ENCODE data around the gene SPATA17. TPM values are rescaled to one million over a fixed set of nuclear protein-coding genes. Genes with fewer than 3 reads are reported as not detected.
A peak's percentile ranks its signal among the peaks of the same experiment; 100 is the strongest.

SPATA17 gene
- total RNA-seq, 1 experiment from 2014 or later = 0.90 TPM

DNA sequence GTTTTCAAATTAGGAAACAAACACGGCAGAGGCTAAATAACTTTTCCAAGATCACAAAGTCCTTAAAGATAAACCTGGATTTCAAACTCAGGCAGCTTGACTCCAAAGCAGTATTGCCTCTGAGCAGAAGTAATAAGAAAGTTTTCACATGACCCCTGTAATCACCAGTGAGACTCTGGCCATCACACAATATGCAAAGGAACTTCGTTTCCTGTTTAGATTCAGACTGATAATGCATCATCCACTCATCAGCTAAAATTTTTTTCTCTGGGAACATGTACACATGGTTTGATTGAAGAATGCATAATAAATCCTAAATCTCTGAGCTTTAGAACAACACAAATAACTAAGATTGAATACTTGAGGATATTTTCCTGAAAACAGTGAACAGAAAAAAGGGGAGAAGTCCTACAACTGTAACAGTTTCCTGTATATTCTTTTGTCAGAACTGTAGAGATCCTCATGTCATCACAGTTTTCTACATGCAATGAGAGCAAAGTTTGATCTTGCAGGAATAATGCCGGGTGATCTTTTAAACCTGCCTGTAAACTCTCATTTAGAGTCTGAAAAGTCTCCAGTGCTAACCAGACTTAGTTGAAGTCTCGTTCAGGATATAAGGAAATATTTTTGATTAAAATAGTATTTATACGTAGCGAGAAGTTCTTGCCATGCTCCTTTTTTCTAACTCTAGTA lies 225.3 kb downstream of the SPATA17 start:
- DNase-seq = no peak
- H3K36me3 ChIP-seq (replicated peaks; ENCODE audit: control insufficient read depth, insufficient read depth, low read length) = no peaks in the 10 kb centered on the region
- H3K27me3 ChIP-seq (ENCODE audit: control insufficient read depth, insufficient read depth, low read length) = no peaks in the 10 kb centered on the region
- H3K4me3 ChIP-seq (ENCODE audit: insufficient read depth, low read depth, low read length) = no peak overlapping the region

DNA sequence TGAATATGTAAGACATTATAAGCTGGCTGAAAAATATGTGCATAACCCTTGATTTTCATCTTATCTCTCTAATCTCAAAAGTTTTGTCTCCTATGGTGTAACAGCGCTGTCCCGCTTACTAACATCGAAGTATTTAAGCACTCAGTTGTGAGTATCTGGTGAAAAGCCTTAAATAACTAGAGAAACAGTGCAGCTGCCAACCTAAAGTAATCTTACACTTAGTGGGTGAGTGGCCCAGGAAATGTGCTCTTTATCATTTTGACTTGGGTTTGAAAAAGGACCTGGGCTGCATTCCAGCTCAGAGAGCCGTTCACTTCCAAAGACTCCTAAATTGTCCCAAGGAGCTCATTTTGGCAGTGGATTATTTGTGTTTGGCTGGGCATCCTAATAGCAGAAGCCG lies 225.9 kb downstream of the SPATA17 start:
- H3K36me3 ChIP-seq (replicated peaks; ENCODE audit: control insufficient read depth, insufficient read depth, low read length) = no peaks in the 10 kb centered on the region
- H3K4me3 ChIP-seq (ENCODE audit: insufficient read depth, low read depth, low read length) = no peak overlapping the region
- no peaks in the 10 kb centered on the region for H3K27me3 ChIP-seq (ENCODE audit: control insufficient read depth, insufficient read depth, low read length)
- no peak for DNase-seq

DNA sequence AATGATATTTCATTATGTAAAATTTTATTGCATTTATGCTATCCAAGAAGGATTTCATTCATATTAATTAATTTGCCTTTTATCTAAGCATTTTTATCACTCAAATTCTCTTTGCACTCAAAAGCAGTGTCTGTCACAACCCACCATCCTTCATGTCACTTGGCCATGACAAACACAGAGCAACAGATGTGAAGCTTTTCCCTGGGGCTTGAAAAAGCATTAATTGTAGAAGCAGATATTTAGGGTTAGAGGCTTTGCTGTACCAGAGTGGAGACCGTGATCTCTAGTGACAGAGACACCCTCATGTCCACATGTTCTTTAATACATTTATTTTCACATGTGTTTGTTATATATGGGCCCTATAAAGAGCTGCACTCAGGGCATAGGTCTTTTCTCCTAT lies 230.5 kb downstream of the SPATA17 start:
- DNase-seq = no peak
- Histone ChIP-seq H3K27me3 (ENCODE audit: control insufficient read depth, insufficient read depth, low read length) (no peaks in the 10 kb centered on the region), H3K4me3 (ENCODE audit: insufficient read depth, low read depth, low read length) (no peak overlapping the region), H3K36me3 (replicated peaks; ENCODE audit: control insufficient read depth, insufficient read depth, low read length) (no peaks in the 10 kb centered on the region)

DNA sequence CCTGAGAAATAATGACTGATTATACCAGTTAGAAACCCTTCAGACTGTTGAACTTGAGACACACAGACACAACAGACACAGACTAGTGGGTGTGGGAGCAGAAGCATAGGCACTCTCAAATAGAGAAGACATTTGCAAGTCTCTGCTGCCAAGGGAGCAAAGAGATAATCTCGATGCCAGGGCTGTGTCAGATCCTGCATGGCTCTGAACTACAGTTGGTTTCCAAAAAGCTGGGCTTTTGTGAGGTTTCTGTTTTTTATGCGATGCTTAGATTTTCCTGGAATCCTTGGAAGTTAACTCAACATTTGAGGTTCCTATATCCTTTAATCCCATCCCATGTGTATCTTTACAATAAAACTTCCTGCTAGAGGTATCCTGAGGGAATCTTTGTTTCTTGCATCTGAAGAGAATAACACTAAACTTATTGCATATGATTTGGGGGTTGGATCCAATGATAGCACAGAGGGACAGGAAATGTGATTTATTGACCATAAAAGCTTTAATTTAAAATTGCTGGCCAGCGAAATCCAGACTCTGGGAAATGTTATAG lies 236.4 kb downstream of the SPATA17 start:
- DNase-seq = no peak
- Histone ChIP-seq H3K4me3 (ENCODE audit: insufficient read depth, low read depth, low read length) (no peak overlapping the region), H3K27me3 (ENCODE audit: control insufficient read depth, insufficient read depth, low read length) (no peaks in the 10 kb centered on the region), H3K36me3 (replicated peaks; ENCODE audit: control insufficient read depth, insufficient read depth, low read length) (no peaks in the 10 kb centered on the region)

DNA sequence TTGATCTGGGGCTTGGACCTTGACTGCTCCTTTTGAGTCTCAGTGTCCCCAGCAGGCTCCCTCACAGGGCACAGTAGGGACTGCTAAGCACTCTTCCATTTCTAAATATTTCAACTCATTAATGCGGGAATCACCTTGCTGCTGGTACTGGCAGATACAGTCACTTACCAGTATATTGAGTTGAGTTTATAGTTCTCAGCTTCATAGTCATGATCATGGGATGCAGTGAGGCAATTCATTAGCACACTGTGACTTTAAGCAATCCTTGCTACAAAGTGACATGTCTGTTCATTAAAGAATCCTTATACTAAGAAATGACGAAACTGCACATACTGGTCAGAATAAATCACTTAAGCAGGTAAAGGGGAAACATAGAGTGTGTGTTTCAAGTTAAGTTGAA lies 240.8 kb downstream of the SPATA17 start:
- no peak for DNase-seq
- H3K36me3 ChIP-seq (replicated peaks; ENCODE audit: control insufficient read depth, insufficient read depth, low read length) = no peaks in the 10 kb centered on the region
- no peaks in the 10 kb centered on the region for H3K27me3 ChIP-seq (ENCODE audit: control insufficient read depth, insufficient read depth, low read length)
- H3K4me3 ChIP-seq (ENCODE audit: insufficient read depth, low read depth, low read length) = no peak overlapping the region

DNA sequence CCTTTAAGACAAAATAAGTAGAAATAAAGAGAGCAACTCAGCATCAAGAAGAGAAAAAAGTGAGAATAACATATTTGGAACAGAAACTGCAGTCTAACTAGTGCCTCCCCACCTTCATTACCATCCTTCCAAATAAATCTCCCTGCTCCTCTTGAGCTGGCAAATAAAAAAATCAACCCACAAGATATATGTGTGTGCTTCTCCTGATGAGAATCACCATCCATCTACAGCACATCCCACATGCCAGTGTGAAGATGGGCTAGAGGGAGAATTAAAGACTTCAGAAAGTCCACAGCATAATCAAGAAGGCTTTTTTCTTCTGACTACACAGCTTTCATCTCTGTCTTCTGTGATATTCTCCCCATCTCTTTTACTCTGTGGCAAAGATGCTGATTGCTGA lies 244.1 kb downstream of the SPATA17 start:
- Histone ChIP-seq H3K4me3 (ENCODE audit: insufficient read depth, low read depth, low read length) (no peak overlapping the region), H3K27me3 (ENCODE audit: control insufficient read depth, insufficient read depth, low read length) (no peaks in the 10 kb centered on the region), H3K36me3 (replicated peaks; ENCODE audit: control insufficient read depth, insufficient read depth, low read length) (no peaks in the 10 kb centered on the region)
- no peak for DNase-seq

DNA sequence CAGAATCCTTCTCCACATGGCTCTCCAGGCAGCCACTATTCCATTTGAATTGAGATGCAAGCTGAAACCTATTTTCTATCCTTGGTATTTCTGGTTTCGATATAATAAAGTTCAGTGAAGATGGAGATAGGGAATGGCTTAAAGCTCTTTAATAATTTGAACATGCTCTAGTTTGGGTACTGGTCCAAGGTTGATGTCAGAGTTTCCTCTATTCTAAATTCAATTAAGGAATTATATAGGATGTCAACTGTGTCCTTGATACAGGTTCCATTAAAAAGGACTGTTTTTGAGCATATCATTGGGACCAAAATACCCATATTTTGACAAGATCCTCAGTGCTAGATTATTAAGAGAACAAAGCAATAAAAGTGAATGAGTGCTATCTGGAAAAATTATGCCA lies 245.3 kb downstream of the SPATA17 start:
- no peak for DNase-seq
- H3K36me3 ChIP-seq (replicated peaks; ENCODE audit: control insufficient read depth, insufficient read depth, low read length) = no peaks in the 10 kb centered on the region
- no peaks in the 10 kb centered on the region for H3K27me3 ChIP-seq (ENCODE audit: control insufficient read depth, insufficient read depth, low read length)
- no peak overlapping the region for H3K4me3 ChIP-seq (ENCODE audit: insufficient read depth, low read depth, low read length)

DNA sequence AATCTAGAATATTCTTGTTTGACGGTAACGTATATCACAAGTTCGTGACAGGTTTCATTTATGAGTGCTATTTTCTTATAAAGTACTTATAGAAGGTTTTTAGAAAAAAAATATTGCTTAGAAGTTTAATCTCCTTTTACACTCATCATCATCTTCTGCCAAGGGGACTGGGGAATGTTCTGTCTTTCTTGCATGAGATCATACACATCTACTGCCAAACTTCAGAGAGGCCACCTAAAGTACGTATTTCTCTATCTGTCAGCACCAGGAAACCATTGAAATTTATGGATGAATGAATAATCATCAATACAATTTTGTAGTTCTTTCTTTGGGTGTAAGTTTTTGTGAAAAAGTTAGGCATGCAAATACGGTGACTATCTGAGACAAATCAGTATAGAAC lies 245.8 kb downstream of the SPATA17 start:
- no peak for DNase-seq
- no peak overlapping the region for H3K4me3 ChIP-seq (ENCODE audit: insufficient read depth, low read depth, low read length)
- H3K36me3 ChIP-seq (replicated peaks; ENCODE audit: control insufficient read depth, insufficient read depth, low read length) = no peaks in the 10 kb centered on the region
- no peaks in the 10 kb centered on the region for H3K27me3 ChIP-seq (ENCODE audit: control insufficient read depth, insufficient read depth, low read length)

DNA sequence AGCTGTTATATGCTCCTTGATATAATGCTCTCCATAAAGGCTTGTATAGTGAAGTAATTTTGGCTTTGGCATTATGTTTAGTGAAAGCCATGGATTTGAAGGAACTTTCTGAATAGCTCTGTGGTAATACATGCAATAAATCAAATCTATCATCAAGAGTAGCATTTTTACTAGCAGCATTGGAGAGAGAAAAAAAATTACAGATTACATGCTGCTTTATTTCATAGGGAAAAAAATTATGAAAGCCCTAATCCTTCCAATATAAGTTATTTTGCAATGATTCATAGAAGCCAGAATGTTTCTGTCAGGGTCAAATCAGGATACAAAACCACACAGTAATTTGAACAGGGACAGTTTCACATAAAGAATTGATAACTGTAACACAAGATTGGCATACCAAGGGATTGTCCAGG lies 250.0 kb downstream of the SPATA17 start:
- DNase-seq = no peak
- no peaks in the 10 kb centered on the region for H3K27me3 ChIP-seq (ENCODE audit: control insufficient read depth, insufficient read depth, low read length)
- H3K36me3 ChIP-seq (replicated peaks; ENCODE audit: control insufficient read depth, insufficient read depth, low read length) = no peaks in the 10 kb centered on the region
- H3K4me3 ChIP-seq (ENCODE audit: insufficient read depth, low read depth, low read length) = no peak overlapping the region

DNA sequence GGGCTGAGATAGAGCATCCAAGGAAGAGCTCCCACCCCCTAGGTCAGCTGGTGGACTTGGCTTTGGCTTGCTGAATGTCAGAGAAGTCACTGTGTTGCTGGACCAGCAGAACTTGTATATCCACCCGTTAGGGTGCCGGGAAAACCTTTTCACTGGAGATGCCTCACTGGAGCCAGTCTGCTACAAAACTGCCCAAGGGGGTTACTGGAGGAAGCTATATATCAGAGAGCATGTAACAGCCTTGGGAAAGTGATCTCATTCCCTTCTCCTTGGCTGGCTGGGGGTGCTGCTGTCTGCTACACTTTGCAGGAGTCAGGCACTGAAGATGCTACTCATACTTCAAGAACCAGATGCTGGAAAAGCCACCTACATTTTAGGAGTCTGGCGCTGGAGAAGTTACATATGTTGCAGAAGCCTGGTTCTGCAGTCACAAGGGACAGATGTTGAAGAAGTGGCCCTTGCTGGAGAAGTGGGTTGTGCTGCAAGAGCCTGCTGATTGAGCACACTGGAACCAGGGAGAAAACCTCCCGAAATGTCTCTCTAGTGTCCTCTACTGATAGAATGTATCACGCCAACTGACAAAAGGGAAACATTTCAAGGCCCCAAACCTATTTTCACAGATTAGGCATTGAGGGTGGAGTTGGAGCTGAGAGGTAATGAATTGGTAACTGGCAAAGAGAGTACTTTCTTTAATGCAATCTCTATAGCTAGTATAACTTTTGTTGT lies 250.6 kb downstream of the SPATA17 start:
- Histone ChIP-seq H3K4me3 (ENCODE audit: insufficient read depth, low read depth, low read length) (no peak overlapping the region), H3K36me3 (replicated peaks; ENCODE audit: control insufficient read depth, insufficient read depth, low read length) (no peaks in the 10 kb centered on the region), H3K27me3 (ENCODE audit: control insufficient read depth, insufficient read depth, low read length) (no peaks in the 10 kb centered on the region)
- DNase-seq = no peak

DNA sequence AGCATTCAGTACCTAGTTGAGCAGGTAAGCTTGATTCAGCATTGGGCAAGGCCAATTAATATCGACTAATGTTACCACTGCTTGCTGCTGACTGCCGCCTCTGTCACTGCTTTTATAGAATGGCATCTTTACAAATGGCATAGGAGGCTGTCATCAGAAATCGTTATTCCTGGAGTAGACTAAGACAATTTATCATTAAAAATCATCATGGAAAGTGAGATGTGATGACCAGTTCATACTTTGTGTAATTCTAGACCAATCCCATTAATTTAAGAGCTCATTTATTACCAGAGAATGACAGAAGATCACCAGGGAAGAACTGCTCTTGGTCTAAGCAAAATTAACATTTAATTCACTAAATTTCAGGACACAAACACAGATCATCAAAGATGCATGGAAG lies 254.0 kb downstream of the SPATA17 start:
- no peaks in the 10 kb centered on the region for H3K27me3 ChIP-seq (ENCODE audit: control insufficient read depth, insufficient read depth, low read length)
- no peak overlapping the region for H3K4me3 ChIP-seq (ENCODE audit: insufficient read depth, low read depth, low read length)
- no peak for DNase-seq
- H3K36me3 ChIP-seq (replicated peaks; ENCODE audit: control insufficient read depth, insufficient read depth, low read length) = no peaks in the 10 kb centered on the region

DNA sequence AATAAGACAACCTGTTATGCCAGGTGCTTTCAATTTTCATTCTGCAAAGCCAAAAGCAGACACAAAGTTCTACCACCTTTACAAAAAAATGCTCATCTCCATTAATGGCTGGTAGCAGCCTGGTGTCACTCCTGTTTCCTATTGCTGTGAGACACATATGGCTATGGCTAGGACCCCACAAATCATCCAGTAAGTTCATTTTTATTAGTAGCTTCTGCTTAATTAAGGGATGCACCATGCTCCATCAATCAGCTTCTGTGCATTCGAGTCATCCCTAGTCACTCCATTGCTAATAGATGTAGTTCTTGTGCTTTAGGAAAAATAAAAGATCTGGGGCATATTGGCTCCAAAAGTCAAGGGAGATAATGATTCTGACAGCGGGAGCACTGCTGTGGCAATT lies 257.2 kb downstream of the SPATA17 start:
- DNase-seq = no peak
- Histone ChIP-seq H3K36me3 (replicated peaks; ENCODE audit: control insufficient read depth, insufficient read depth, low read length) (no peaks in the 10 kb centered on the region), H3K4me3 (ENCODE audit: insufficient read depth, low read depth, low read length) (no peak overlapping the region), H3K27me3 (ENCODE audit: control insufficient read depth, insufficient read depth, low read length) (no peaks in the 10 kb centered on the region)

DNA sequence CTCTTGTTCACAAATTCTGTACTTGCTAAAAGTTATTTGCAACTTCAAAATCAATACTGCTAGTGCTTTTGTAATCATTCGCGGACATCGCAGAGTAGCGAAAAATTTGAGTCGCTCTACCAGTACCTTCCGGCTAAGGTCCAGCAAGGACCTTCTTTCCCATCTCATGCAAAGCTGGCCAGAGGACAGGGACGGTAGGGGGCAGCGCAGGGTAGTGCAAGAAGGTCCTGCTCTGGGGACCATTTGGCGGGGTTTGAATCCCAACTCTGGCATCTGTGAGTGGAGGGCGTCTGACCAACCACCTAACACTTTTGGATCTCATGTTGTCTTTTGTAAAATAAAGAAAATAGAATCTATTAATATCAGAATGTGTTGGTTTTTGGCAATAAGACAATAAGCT lies 258.3 kb downstream of the SPATA17 start:
- no peak overlapping the region for H3K4me3 ChIP-seq (ENCODE audit: insufficient read depth, low read depth, low read length)
- peak; percentile 32 for DNase-seq
- no peaks in the 10 kb centered on the region for H3K27me3 ChIP-seq (ENCODE audit: control insufficient read depth, insufficient read depth, low read length)
- no peaks in the 10 kb centered on the region for H3K36me3 ChIP-seq (replicated peaks; ENCODE audit: control insufficient read depth, insufficient read depth, low read length)

DNA sequence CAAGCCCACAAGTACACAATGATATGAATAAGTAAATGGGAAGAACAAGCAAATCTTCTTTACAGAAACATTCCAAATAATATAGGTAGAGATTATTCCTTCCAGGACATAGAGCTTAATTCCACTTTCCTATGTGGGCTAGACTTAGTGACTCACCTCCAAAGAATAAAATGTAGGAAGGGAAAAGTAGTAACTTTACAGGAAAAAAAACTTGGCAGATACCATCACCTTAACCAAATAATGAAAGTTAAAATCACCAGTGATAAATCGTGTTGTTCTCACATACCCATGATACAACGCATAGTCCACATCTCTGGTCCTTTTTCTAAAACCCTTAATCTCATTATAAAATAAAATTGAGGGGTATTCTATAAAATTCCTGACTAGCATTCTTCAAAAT lies 260.8 kb downstream of the SPATA17 start:
- DNase-seq = no peak

DNA sequence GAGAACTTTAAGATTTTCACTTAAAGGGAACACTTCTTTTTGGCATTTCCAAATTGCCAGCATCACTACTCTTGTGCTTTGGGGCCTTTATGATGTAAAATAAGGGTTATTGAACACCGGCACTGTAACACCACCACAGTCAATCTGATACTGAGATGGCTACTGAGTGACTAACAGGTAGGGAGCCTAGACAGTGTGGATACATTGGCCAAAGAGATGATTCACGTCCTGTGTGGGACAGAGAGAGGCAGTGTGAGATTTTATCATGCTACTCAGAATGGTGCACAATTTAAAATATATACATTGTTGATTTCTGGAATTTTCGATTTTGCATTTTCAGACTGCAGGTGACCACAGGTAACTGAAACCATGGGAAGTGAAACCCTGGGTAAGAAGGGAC lies 261.6 kb downstream of the SPATA17 start:
- Histone ChIP-seq H3K27me3 (ENCODE audit: control insufficient read depth, insufficient read depth, low read length) (no peaks in the 10 kb centered on the region), H3K36me3 (replicated peaks; ENCODE audit: control insufficient read depth, insufficient read depth, low read length) (no peaks in the 10 kb centered on the region), H3K4me3 (ENCODE audit: insufficient read depth, low read depth, low read length) (no peak overlapping the region)
- no peak for DNase-seq

More for the DNA sequence above, 260.8 kb downstream of the SPATA17 start:
- H3K36me3 ChIP-seq (replicated peaks; ENCODE audit: control insufficient read depth, insufficient read depth, low read length) = no peaks in the 10 kb centered on the region
- no peak overlapping the region for H3K4me3 ChIP-seq (ENCODE audit: insufficient read depth, low read depth, low read length)
- H3K27me3 ChIP-seq (ENCODE audit: control insufficient read depth, insufficient read depth, low read length) = no peaks in the 10 kb centered on the region
